WI38 (cell line): ENCODE results near the gene PYM1.

Source experiments
- H3K4me3 ChIP-seq: 2 replicates; pipeline ENCODE4 v1.5.1; 2011; ENCODE audit warnings: low read depth, mild to moderate bottlenecking, control low read depth, low read length
- TF ChIP-seq, protein P1 (sequence below): IDR thresholded peaks from 2 replicates; pipeline ENCODE4 v1.5.1; 2012; ENCODE audit warnings: low read depth, mild to moderate bottlenecking, control low read depth, low read length

The PYM1 gene

GRCh38 chr12:55970775-55971174, 43.1 kb upstream of the PYM1 start:
- H3K4me3 ChIP-seq = no peak overlapping the region
- TF ChIP-seq, protein P1, sequence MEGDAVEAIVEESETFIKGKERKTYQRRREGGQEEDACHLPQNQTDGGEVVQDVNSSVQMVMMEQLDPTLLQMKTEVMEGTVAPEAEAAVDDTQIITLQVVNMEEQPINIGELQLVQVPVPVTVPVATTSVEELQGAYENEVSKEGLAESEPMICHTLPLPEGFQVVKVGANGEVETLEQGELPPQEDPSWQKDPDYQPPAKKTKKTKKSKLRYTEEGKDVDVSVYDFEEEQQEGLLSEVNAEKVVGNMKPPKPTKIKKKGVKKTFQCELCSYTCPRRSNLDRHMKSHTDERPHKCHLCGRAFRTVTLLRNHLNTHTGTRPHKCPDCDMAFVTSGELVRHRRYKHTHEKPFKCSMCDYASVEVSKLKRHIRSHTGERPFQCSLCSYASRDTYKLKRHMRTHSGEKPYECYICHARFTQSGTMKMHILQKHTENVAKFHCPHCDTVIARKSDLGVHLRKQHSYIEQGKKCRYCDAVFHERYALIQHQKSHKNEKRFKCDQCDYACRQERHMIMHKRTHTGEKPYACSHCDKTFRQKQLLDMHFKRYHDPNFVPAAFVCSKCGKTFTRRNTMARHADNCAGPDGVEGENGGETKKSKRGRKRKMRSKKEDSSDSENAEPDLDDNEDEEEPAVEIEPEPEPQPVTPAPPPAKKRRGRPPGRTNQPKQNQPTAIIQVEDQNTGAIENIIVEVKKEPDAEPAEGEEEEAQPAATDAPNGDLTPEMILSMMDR = no peak

GRCh38 chr12:55969356-55969755, 41.7 kb upstream of the PYM1 start:
- TF ChIP-seq, protein P1 = no peak
- no peak overlapping the region for H3K4me3 ChIP-seq

DNA sequence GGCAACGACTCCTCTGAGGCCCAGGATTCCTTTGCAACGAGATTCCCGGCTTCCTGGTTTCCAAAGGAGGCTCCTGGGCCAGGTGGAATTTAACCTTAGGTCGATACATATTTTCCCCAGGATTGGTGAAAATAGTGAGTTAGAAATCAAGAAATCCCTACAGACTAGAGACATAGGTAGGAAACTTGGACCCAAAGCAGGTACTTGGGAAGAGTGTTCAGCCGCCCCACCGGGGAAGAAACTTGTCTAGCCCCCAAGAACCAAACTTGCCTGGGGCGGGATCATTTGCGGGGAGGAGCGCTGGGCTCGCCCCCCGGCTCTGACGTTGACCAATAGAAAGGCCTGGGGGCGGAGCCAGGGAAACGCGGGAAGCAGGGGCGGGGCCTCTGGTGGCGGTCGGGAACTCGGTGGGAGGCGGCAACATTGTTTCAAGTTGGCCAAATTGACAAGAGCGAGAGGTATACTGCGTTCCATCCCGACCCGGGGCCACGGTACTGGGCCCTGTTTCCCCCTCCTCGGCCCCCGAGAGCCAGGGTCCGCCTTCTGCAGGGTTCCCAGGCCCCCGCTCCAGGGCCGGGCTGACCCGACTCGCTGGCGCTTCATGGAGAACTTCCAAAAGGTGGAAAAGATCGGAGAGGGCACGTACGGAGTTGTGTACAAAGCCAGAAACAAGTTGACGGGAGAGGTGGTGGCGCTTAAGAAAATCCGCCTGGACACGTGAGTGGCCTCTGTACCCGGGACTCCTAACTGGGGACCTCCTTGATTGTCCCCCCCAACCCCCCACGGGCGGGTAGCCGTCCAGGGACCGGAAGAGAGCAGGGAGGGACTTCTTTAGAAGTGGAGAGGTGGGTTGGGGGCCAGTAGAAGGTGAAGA, 39.0 kb upstream of the PYM1 start, which contains the start of gene CDK2:
Gene CDK2 (plus strand): TSS at position 423 of the 874 bp plus-strand sequence. CDS start 179 bp downstream, at position 602.
- TF ChIP-seq, protein P1 = no peak
- H3K4me3 ChIP-seq = peak within 1 kb of the TSS; percentile 68

DNA sequence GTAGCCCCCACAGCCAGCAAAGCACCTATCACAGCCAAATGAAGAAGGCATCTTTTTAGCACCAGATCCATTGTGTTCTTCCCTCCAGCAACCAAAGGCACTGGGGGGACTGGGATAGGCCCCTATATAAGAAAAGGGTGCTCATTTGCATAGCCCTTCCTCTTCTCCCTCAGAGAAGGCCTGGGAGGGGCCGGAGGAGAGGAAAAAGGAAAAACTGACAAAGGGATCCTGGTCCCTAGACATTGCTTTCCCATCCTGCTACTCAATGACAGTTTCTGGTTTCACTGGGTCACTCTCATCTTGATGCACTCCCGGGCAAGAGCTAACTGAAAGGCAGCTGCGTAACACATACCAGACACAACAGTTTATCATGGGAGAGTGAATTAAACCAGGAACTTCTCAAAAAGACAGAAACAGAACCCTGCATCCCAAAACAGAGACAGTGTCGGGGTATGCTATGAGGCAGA, 38.3 kb upstream of the PYM1 start, which contains the start of gene PMEL:
Gene PMEL (minus strand): TSS at position 102 of the 467 bp plus-strand sequence. CDS start 31 bp downstream, at position 71.
- TF ChIP-seq, protein P1 = no peak
- H3K4me3 ChIP-seq = peak within 1 kb of the TSS; percentile 68

- TF ChIP-seq, protein P1 = no peak
- H3K4me3 ChIP-seq = no peak overlapping the region
Measured at GRCh38 chr12:55965240-55965639, 37.5 kb upstream of the PYM1 start.

DNA sequence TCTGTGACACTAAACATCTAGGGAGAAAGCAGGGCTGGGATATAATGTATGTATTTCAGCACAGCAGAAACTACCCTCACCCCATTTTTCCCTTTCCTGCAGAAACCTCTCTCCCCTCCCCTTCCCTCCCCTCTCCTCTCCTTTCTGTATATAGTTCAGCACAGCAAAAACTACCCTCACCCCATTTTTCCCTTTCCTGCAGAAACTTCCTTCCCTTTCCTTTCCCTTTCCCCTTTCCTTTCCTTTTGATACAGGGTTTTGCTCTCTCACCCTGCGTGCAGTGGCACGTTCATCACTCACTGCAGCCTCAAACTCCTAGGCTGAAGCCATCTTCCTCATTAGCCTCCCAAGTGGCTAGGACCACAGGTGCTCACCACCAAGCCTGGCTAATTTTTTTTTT, 36.1 kb upstream of the PYM1 start:
- H3K4me3 ChIP-seq = no peak overlapping the region
- TF ChIP-seq, protein P1 = no peak
